Inferior parietal cortex (tissue), 1 donor: ENCODE measurements around the gene CD84.
"Not testable (repeated sequence)": the region's sequence is repeated elsewhere in the genome, so short reads cannot be mapped to it uniquely, and the experiment has no call there.

Source experiments
- DNase-seq: peaks from one replicate; pipeline ENCODE4 v3.0.0-alpha.2; 2016; ENCODE audit errors: extremely low spot score

Gene CD84, protein sequence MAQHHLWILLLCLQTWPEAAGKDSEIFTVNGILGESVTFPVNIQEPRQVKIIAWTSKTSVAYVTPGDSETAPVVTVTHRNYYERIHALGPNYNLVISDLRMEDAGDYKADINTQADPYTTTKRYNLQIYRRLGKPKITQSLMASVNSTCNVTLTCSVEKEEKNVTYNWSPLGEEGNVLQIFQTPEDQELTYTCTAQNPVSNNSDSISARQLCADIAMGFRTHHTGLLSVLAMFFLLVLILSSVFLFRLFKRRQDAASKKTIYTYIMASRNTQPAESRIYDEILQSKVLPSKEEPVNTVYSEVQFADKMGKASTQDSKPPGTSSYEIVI

DNA sequence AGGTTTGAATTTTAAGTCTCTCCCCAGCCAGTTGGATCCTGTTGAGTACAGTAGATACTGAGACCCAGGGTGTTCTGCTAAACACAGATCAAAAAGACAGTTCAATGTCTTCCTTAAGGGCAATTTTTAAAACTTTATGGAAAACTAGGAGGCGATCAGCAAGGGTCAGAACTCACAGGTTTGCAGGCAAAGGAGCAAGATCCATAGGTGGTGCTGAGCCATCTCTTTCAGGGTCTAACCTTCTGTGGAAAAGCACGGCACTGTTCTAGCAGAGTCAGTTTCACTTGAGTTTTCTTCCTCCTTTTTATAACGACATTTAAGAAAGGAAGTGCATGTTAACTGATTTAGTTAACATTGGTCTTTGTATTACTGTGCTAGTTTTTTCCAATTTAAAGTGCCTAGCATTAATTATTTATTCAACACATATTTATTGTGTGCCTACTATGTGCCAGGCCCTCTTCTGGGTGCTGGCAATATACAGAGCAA, at the start of gene CD84:
Gene CD84 (minus strand): TSS at position 281 of the 486 bp plus-strand sequence. CDS start 59 bp downstream, at position 222.
- no peak for DNase-seq

DNA sequence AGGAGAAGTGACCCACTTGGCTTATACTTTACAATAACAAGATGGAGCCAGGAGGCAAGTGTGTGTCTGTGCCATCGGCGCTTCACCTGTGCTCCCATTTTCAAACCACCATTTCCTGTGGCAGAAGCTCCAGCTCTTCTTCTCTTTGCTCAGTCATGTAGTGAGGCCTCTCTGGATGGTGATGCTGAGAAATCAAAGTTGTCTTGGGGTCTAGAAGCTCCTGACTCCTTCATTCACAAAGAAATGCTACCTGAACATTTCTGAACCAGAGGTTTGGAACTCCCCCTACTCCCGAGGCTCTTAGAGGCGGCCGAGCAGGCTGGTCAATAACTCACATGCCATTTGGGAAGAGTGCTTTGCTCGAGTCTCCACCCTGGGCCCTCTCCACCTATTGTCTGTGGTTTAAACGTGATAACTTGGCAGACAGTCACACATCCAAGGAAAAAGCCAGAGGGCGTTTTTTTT, 49.5 kb upstream of the CD84 start:
- DNase-seq: no peak

DNA sequence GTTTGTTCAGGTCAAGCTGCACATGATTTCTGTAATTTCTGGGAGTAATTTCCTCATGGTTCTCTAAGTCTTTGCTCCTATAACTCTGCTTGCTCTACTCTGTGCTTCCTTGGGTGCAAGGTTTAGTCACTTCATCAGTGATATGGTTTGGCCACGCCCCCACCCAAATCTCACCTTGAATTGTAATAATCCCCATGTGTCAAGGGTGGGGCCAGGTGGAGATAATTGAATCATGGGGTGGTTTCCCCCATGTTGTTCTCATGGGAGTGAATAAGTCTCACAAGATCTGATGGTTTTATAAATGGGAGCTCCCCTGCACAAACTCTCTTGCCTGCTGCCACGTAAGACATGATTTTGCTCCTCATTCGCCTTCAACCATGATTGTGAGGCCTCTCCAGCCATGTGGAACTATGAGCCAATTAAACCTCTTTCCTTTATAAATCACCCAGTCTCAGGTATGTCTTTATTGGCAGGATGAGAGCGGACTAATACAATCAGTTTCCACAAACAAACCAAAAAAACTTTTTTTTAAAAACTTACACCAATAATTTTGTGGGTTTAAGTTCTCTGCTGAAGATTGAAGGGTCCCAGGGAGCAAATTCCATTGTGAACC, 48.5 kb upstream of the CD84 start:
- DNase-seq: not testable (repeated sequence)

DNA sequence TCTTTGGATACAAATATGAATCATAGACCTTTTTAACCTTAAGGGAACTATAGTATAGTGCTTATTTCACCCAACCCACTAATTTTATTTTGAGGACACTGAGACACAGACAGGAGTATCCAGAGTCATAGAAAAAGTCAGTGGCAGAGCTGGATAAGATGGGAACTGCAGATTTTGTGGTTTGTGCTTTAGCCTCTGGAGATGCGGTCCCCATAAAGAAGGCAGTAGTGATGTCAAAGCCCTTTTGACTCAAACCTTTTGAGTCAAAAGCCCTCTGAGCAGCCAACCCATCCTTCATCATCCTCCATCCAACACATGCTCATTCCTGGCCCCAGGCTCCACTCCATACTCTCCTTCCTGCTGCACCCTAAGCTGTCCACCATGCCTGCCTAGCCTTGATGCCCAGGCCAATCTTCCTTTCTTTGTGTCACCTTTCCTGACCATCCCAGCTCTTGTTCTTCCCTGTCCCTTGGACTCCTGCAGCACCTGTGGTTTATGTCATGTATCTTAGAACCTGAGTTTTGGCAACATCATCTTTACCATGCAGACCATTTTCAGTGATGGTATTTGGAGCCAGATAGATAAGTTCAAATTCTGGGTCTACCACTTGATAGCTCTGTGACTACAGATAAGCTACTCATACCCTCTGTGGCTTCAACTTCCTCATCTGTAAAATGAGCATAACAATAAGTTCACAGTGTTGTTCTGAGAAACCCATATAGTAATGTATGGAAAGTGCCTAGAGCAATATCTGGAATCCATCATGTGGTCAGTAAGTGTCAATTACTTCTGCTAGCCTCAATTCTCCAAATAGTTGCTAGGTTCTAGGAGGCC, 47.4 kb upstream of the CD84 start:
- no peak for DNase-seq

DNA sequence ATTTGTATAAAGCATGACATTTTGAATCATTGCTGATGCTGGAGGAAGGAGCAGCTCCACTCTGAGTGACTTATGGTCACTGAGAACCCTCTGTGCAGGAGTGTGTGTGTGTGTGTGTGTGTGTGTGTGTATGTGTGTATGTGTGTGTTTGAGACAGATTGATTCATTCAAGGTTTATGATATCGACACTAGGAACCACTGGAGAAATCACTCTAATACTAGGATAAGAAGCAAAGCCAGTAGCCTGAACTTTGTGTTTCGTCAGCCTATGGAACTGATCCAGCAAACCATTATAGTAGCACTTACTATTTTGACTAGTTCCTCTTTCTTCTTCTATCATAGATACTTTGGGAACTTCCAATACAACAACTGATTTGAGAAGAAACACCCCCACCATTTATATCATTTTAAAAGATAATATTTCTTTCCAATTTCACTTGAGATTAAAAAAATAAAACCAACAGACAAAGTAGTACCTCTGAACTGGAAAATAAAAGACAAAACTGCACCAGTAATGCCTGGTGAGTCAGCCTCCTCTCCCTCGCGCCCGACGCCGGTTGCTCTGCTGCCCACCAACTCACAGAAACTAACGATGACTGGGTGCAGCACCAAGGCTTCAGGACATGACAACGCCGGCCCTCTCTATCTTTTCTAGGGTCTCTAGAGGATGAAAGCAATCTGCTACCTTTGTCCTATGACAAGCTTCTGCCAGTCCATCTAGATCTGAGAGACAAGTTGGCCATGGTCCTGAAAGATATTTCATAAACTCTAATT, 46.6 kb upstream of the CD84 start:
- no peak for DNase-seq

DNA sequence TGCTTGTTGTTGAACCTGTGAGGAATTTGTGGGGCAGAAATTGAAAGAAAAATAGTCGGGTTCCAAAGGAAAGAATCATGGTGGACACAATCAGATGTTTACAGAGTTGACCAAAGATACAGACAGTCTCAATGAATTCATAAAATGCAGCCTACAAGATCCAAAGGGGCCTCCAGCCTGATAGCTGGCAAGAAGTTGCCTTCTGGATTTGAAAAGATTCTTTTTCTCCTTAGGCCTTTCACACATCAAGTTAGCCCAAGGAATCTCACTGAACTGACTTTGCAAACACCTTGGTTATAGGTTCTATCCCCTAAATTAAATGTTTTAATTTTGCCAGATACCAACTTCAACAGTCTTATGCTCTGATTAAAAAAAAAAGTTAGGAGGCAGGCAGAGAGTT, 46.0 kb upstream of the CD84 start:
- DNase-seq: no peak

DNA sequence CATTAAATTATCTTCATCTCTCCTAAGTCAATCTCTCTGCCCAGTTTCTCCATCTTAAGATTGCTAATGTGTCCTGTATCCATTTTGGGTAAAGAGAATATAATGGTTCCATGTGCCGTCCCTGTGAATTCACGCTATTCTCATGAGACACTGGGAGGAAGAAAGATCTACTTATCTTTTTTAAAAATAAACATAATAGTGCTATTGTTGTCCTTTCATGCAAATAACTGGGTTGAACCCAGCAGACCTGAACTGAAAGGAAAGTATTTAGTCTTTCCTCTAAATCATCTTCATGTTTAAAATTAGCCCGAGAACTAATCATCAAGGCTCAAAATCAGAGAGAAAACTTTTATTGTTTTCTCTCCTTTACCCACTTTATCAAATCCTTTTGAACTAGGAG, 45.2 kb upstream of the CD84 start:
- DNase-seq: no peak

DNA sequence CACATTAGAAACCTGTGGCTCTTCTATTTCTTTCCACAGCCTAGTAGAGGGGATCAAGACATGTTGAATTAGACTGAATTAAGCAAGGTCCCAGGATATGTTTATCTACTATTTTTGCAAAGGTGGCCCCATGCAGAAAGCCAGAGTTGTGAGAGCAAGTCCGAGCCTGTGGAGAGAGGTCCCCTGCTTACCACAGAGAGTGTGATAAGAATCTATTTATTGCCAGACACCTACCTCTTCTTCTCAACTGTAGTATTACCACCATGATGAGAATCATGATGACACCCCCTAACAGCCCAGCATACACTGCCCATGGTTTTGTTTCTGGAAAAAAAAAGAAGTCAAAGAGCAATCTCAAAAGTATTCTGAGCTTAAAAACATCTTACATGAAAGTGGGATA, 44.6 kb upstream of the CD84 start:
- DNase-seq: no peak

DNA sequence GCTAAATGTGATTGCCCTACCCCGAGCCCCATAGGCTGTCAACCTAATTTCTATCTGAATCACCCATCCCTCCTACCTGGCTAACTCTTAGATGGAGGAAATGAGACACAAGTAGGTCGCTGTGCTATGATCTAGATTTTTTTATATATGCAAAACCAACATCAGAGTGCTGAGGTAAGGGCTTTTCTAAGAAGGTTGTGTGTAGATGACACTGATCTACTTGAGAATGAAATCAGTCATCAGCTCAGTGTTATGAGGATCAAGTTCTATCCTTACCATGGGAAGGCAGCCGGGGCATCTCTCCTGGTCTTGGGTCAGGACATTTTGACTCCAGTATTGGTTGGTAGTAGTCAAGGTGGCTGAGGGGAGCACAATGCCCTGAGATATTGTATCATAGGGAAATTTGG, 43.9 kb upstream of the CD84 start:
- no peak for DNase-seq

DNA sequence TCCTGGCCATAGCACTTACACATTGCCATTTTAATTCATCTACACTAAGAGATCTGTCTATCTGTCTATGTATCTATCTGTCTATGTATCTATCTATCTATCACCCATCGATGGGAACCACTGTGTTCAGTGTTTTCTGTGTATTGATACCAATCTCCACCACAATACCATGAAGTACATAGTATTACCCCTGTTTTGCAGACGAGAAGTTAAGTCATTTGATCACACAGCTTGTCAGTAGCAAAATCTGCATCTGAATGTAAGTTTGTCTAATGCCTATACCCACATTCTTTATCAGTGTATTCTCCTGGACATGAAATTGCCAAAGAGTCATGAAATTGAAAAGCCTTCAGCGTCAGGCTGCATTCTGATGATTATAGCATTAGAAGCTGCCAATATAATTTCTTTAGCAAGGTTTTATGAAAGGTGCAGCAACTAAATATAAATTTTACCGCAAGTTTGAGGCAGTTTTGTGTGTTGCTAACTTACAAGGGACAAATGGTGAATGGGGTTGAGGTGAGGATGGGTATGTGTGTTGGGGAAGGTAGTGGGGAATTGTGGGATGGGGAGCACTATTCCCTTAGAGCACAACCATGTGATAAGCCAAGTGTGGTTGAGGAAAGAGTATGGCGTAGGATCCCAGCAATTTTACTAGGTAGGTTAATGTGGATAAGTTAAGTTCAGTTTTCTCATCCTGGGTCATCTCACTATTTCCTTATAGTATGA, 43.4 kb upstream of the CD84 start:
- DNase-seq: no peak

DNA sequence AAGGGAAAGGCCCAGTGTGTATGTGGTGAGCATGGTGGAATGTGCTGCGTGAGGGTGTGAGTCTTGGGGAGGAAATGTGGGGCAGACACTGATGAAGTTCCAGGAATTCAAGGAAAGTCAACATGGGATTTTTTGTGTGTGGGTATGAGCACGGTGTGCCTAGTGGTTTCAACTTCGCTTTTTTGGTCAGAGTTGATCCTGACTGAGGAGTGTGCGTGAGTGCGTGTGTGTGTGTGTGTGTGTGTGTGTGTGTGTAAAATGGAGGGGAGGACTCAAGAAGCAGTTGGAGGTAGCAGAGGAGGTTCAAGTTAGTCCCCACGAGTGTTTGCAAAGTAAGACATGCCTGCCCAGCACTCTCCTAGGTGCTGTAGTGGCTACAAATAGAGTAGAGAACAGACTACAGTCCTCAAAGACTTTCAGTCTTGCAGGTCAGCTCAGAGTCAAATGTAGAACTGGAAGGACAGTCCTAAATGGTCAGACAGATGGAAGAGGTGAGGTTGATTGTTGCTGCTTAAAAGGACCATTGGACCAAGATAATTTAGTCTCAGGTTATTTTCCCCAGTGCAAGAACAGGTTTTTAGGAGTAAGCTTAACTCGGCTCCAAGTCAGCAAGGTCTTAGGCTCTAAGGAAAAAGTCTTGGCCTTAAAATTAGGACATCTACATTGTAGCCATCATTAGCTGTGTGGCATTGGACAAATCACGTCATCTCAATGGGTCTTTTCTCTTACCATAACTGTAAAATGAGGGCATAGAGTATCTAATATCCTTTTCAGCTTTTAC, 42.5 kb upstream of the CD84 start:
- no peak for DNase-seq

DNA sequence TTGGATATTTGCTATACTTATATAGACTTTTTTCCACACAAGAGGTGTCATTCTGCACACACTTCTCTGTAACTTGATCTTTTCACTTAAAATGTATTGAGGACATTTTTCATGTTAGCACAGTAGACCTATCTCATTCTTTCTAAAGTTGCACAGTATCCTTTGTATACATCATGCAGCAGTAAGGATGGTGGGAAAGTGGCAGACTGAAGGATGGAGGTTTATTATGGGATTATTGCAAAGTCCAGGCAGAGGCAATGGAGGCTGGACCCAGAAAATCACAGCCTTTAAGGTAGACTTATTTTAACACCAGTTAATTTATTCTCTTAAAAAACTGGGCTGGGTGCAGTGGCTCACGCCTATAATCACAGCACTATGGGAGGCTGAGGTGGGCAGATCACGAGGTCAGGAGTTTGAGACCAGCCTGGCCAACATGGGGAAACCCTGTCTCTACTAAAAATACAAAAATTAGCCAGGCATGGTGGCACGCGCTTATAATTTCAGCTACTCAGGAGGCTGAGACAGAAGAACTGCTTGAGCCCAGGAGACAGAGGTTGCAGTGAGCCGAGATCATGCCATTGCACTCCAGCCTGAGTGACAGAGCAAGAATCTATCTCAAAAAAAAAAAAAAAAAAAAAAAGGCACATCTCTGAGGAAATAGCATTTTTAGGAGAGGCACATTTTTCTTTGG, 41.8 kb upstream of the CD84 start:
- no peak for DNase-seq

DNA sequence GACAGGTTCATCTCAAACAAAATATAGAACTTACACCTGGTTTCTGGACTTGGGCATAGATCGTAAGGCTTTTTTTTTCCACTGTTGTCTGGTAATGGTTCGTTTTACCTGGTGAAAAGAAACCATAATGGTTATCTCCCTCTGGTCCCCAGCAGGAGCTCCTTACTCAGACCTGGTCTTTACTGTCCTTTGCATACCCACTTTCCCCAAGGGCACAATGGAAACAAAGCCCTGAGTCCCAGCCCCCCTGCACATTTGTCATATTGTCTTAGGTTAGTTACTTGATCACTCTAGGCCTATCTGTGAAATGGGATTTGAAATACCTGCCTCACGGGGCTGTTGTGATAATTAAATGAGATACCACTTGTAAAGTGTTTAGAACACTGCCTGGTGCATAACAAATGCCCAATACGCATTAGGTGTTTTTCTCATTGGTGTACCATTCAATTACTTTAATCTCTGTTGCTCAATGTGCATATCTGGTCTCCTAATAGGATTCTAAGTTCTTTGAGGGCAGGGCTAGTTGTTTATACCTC, 40.5 kb upstream of the CD84 start:
- DNase-seq: no peak

DNA sequence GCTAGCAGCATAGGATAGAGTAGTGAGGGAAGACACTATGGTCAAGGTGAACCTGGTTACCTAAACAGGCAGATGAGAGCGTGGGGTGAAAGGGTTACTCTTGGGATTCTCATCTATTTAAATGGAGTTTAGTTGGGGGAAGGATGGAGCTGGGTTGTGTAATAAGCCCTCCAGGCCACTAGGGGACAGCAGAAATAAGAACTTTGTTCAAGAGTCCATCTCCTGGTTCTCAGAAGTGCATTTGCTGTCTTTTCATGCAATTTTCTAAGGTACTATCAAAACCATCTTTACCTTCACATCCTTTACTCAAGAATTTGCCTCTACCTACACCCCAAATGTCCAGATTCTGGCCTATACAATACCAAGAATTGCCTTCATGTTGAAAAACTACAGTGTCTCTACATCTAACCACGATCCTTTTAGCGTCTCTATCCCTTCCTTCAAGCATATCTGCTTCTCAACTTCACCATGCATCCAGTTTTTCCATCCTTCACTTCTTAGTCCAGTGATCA, 39.5 kb upstream of the CD84 start:
- no peak for DNase-seq

DNA sequence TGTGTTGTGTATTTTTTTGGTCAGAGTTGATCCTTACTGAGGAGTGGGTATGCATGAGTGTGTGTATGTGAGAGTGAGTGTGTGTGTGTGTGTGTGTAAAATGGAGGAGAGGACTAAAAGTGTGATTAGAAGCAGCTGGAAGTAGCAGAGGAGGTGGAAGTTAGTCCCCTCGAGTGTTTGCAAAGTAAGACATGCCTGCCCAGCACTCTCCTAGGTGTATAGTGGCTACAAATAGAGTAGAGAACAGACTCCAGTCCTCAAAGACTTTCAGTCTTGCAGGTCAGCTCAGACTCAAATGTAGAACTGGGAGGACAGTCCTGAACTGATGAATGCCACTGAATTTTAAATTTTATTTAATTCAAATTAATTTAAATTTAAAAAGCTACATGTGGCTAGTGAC, 39.0 kb upstream of the CD84 start:
- no peak for DNase-seq

DNA sequence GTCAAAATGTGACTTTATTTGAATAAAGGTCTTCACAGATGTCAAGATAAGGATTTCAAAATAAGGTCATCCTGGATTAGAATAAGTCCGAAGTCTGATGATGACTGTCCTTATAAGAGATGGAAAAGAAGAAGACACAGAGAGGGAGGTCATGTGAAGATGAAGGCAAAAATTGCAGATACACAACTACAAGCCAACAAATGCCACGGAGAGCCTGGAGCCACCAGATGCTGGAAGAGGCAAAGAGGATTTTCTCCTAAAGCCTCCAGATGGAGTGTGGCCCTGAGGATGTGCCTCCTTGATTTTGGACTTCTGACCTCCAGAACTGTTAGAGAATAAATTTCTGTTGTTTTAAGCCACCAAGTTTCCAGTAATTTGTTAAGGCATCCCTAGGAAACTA, 36.4 kb upstream of the CD84 start:
- DNase-seq: no peak

DNA sequence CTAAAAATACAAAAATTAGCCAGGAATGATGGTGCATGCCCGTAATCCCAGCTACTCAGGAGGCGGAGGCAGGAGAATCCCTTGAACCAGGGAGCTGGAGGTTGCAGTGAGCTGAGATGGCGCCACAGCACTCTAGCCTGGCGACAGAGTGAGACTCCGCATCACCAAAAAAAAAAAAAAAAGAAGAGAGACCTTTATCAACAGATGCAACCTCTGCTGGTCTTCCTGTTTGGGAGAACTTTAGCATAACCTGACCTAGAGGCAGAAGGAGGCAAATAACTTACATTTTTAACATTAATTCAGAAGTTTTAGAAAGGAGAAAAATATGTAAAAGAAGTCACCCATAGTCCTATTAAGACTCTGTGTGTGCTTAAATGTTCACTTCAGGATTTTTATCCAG, 35.1 kb upstream of the CD84 start:
- DNase-seq: no peak

DNA sequence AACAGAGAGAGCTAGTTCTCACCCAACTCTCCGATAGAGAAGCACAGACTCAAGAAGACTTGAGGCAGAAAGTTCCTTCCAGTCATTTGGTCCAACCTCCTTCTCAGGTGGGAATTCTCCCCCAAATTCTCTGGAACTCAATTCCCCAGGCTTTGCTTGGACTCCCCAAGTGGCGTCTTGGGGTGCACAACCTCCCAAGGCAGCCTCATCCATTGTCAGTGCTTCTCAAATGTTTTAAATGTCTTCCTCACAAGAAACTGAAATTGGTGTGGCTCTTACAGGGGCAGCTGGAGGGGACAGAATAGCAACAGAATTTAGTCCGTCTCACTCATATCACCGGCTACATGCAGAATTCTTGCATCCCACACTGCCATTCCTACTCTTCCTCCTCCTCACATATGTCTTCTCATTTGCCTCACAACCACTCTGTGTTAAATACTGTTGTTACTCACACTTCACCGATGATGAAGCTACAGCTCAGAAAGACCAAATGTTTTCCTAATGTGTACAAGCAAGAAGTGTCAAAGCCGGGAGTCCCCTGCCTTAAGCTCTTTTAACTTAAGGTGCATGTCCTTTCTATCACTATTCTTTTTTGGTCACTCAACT, 33.4 kb upstream of the CD84 start:
- no peak for DNase-seq
